ENCODE measurements around the gene ELP5.

- TF ChIP-seq CTCF (IDR thresholded peaks at IDR 0.05; ENCODE audit: low read length) (no peak), EZH2 (IDR thresholded peaks at IDR 0.05; ENCODE audit: borderline replicate concordance, low read length) (no peak)
Observed at GRCh38 chr17:7292729-7293128, 40.7 kb downstream of the ELP5 start.
